ENCODE data around the gene PPARD.
A peak's percentile ranks its signal among the peaks of the same experiment; 100 is the strongest.
"Not testable (repeated sequence)": the region's sequence is repeated elsewhere in the genome, so short reads cannot be mapped to it uniquely, and the experiment has no call there.

The PPARD gene

DNA sequence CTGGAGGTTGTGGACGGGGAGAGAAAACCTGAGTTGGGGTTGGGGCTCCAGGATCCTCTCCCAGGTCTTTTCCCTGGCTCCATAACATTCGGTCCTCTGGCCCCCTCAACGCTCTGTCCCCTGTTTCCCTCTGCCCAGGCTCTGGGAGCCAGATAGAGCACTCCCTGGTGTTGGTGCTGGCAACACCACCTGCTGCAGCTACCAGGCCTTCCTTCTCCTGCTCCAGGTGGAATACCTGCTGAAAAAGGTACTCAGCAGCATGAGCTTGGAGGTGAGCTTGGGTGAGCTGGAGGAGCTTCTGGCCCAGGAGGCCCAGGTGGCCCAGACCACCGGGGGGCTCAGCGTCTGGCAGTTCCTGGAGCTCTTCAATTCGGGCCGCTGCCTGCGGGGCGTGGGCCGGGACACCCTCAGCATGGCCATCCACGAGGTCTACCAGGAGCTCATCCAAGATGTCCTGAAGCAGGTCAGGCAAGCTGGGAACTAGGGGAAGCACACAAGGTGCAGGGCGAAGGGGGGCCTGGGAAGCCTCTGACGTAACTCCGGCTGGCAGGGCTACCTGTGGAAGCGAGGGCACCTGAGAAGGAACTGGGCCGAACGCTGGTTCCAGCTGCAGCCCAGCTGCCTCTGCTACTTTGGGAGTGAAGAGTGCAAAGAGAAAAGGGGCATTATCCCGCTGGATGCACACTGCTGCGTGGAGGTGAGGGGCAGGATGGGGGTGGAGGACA, 30.1 kb upstream of the PPARD start:
- peak; percentile 37 for DNase-seq (ENCODE audit: low spot score)

DNA sequence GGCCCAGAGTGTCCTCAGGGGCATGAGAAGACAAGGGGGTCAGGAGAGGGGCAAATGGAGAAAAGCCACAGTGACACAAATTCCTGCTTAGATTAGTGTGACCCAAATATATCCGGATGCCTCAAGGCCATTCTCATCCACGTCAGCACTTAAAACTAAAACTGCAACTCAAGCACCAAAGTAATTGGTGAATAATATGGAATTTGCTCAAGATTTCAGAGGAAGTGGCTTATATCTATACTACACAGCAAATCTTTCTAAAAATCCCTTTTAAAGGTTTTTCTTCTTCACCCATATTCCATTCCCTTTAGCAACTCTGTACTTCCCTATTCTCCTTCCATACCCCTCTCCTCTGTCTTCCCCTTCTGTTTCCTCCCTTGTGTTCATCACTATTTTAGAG, 29.6 kb upstream of the PPARD start:
- no peak for DNase-seq (ENCODE audit: low spot score)

DNA sequence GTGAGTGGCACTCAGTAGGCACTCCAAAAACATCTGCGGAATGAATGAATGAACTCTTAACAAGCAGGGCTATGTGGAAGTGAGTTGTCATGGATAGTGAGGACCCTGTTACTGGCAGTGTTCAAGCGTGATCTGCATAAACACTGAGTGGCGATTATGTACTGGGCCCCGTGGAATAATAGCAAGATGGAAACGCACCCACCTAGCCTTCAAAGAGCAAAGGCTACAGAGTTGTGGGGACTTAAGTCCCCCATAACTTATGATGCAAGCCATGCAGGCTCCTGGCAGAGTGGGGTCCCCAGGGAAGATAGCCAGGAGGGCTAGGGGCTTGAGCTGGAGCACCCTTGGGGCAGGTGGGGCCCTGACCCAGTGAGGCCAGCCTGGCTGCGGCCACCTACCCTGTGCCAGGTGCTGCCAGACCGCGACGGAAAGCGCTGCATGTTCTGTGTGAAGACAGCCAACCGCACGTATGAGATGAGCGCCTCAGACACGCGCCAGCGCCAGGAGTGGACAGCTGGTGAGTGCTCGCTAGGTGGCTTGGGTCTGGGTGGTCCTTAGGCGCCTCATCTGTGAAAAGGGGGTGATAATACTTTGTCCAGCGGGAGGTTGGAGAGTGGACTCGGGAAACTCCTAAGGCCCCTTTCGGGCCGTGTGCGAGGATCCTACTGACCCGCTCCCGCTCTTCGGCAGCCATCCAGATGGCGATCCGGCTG, 24.7 kb upstream of the PPARD start:
- DNase-seq (ENCODE audit: low spot score), result peak; percentile 69

GRCh38 chr6:35318196-35319171, 23.9 kb upstream of the PPARD start:
- DNase-seq (ENCODE audit: low spot score), result peak; percentile 97

DNA sequence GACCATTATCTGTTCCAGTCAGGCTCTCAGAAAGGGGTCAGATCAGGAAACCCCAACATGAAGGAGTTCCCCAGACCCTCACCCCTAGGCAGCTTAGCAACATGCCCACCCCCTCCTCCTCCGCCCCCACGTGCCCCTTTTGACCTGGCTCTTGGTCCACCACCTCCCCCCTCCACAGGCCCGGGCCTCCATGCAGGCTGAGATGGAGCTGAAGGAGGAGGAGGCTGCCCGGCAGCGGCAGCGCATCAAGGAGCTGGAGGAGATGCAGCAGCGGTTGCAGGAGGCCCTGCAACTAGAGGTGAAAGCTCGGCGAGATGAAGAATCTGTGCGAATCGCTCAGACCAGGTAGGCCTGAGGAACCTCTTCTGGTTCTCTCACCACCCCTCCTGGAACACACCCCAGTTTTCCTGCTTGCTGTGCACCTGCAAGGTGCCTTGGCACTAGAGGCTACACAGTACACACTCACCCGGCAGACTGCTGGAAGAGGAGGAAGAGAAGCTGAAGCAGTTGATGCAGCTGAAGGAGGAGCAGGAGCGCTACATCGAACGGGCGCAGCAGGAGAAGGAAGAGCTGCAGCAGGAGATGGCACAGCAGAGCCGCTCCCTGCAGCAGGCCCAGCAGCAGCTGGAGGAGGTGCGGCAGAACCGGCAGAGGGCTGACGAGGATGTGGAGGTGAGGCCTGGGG, 22.9 kb upstream of the PPARD start:
- DNase-seq (ENCODE audit: low spot score), result no peak

- no peak for DNase-seq (ENCODE audit: low spot score)
Observed at GRCh38 chr6:35320031-35320410, 22.3 kb upstream of the PPARD start.

DNA sequence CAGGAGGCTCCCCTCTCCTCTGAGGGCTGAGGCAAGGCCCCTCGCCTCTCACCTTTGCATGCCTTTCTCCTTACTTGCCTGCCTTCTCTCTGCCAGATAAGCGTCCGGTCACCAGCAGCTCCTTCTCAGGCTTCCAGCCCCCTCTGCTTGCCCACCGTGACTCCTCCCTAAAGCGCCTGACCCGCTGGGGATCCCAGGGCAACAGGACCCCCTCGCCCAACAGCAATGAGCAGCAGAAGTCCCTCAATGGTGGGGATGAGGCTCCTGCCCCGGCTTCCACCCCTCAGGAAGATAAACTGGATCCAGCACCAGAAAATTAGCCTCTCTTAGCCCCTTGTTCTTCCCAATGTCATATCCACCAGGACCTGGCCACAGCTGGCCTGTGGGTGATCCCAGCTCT, 21.3 kb upstream of the PPARD start:
- DNase-seq (ENCODE audit: low spot score), result no peak

GRCh38 chr6:35327349-35328027, 14.9 kb upstream of the PPARD start:
- DNase-seq (ENCODE audit: low spot score), result peak; percentile 70

GRCh38 chr6:35328108-35328723, 14.1 kb upstream of the PPARD start:
- no peak for DNase-seq (ENCODE audit: low spot score)

DNA sequence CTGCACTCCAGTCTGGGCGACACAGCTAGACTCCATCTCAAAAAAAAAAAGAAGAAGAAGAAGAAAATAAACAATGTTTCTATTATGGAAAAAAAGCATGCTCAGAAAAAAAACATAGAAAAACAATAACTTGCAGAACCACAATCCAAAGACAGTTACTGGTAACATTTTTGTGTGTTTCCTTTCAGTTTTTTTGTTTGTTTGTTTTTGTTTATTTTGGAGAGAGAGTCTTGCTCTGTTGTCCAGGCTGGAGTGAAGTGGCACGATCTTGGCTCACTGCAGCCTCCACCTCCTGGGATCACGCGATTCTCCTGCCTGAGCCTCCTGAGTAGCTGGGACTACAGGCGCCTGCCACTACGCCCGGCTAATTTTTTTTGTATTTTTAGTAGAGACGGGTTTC, 13.4 kb upstream of the PPARD start:
- not testable (repeated sequence) for DNase-seq (ENCODE audit: low spot score)

GRCh38 chr6:35330541-35331119, 11.7 kb upstream of the PPARD start:
- no peak for DNase-seq (ENCODE audit: low spot score)

DNA sequence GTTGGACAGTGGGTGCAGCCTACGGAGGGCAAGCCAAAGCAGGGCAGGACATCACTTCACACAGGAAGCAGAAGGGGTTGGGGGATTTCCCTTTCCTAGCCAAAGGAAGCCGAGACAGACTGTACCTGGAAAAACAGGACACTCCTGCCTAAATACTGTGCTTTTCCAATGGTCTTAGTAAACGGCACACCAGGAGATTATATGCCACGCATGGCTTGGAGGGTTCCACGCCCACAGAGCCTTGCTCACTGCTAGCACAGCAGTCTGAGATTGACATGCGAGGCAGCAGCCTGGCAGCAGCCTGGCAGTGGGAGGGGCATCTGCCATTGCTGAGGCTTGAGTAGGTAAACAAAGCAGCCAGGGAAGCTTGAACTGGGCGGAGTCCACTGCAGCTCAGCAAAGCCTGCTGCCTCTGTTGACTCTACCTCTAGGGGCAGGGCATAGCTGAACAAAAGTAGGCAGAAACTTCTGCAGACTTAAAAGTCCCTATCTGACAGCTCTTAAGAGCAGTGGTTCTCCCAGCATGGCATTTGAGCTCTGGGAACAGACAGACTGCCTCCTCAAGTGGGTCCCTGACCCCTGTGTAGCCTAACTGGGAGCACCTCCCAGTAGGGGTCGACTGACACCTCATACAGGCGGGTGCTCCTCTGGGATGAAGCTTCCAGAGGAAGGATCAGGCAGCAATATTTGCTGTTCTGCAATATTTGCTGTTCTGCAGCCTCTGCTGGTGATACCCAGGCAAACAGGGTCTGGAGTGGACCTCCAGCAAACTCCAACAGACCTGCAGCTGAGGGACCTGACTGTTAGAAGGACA, 10.1 kb upstream of the PPARD start:
- not testable (repeated sequence) for DNase-seq (ENCODE audit: low spot score)

DNA sequence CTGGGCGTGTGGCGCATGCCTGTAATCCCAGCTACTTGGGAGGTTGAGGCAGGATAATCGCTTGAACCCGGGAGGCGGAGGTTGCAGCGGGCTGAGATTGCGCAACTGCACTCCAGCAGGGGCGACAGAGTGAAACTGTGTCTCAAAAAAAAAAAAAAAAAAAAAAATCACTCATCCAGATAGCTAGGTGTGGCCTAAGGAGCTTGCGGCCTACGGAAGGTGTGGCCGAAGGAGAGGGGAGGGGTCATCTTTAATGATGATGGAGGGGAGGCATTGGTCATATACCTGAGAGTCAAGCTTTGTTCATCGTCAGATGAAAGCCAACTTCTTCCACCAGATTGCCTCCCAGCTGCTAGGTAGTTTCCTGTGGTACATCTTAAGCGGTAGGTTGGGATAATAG, 801 bp upstream of the PPARD start:
- no peak for DNase-seq (ENCODE audit: low spot score)

GRCh38 chr6:35343092-35343834, 905 bp downstream of the PPARD start:
- no peak for DNase-seq (ENCODE audit: low spot score)

- DNase-seq (ENCODE audit: low spot score), result no peak
Observed at GRCh38 chr6:35343835-35344550, 1.6 kb downstream of the PPARD start.

DNA sequence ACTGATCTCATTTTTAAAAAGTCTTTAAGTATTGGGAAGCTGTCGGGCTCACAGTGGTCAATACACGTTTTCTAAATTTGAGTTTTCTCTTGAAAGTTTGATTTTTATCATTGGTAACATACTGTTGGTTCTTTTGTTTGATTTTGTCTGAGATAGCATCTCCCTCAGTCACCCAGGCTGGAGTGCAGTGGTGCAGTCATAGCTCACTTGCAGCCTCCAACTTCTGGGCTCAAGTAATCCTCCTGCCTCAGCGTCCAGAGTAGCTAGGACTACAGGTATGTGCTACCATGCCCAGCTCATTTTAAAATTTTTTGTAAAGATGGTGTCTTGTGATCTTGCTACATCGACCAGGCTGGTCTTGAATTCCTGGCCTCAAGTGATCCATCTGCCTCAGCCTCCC, 9.1 kb downstream of the PPARD start:
- DNase-seq (ENCODE audit: low spot score), result no peak

DNA sequence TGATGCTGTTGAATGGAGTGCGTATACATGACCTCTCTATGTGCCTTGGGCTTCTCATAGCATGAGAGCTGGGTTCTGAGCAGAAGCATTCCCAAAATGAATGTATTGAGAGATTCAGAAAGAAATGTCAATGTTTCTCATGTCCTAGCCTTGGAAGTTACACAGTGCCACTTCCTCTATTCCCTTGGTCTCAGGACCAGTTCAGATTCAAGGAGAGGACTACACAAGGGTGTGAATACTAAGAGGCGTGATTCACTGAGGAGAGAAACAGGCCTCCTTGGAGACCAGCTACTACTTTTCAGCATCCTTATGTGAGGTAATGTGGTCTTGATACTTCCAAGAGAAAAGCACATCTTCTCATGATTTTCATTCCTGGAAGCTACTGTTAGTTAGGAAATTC, 10.4 kb downstream of the PPARD start:
- no peak for DNase-seq (ENCODE audit: low spot score)

Data from ecto neural progenitor cell (in vitro differentiated cells).